ENCODE measurements around the gene HPD. TPM values are rescaled to one million over a fixed set of nuclear protein-coding genes. Genes with fewer than 3 reads are reported as not detected.
A peak's percentile ranks its signal among the peaks of the same experiment; 100 is the strongest.
"Not testable (repeated sequence)": the region's sequence is repeated elsewhere in the genome, so short reads cannot be mapped to it uniquely, and the experiment has no call there.

Gene HPD
- 2.3 and 3.7 TPM in 2 replicates for total RNA-seq (2014; rRNA removed; shearing (Covaris generic))

DNA sequence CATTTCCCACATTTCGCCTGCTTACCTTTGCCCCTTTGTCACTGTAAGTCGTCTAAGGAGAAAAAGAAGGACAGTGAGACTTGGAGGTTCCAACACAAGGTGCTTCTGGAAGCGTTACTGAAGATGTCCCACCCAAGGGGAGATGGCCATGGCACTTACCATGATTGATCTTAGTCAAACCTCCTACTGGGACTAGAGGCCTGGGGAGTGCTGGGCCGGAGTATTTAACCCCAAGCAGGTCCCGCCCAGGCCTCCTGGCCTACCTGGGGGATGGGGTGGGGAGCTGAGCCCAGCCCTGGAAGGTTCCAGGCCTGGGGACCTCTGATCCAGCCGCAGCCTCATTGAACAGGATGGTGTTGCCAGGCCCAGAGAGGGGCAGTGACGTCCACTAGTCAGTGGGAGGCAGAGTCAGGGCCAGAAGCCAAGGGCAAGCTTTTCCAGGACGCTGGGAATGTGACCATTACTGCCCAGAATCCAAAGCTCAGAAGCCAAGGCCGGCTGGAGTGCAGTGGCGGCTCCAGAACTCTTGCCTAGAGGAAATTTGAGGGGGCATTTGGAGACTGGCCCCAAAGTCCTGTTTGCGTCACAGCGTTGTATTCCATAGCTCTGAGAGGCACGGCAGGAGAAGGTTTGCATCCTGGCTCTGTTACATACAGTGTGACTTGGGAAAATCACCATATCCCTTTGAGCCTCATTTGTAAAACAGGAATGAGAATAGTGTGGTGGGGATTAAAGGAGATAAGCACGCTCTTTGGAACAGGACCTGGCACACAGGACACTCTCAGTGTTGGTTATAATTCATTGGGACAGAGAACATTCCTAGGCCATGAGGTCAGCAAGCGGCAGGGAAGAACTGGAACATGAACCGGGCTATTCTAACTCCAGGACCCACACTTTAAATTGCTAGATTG is at the start of gene HPD:
Gene HPD (minus strand): TSS at position 198 of the 911 bp plus-strand sequence. CDS start 36 bp downstream, at position 162.
- DNase-seq (ENCODE audit: low read depth) = peak; percentile 94

- peak; percentile 91 for DNase-seq (ENCODE audit: low read depth)
Observed at GRCh38 chr12:121905746-121906145, 47.1 kb upstream of the HPD start.

GRCh38 chr12:121903202-121903601 is 44.5 kb upstream of the HPD start:
- no peak for DNase-seq (ENCODE audit: low read depth)

- no peak for DNase-seq (ENCODE audit: low read depth)
Observed at GRCh38 chr12:121899590-121899989, 40.9 kb upstream of the HPD start.

GRCh38 chr12:121898287-121898686 is 39.6 kb upstream of the HPD start:
- no peak for DNase-seq (ENCODE audit: low read depth)

- peak; percentile 26 for DNase-seq (ENCODE audit: low read depth)
Observed at GRCh38 chr12:121894633-121895032, 36.0 kb upstream of the HPD start.

GRCh38 chr12:121893961-121894460 is 35.4 kb upstream of the HPD start:
- DNase-seq (ENCODE audit: low read depth) = peak; percentile 77

DNA sequence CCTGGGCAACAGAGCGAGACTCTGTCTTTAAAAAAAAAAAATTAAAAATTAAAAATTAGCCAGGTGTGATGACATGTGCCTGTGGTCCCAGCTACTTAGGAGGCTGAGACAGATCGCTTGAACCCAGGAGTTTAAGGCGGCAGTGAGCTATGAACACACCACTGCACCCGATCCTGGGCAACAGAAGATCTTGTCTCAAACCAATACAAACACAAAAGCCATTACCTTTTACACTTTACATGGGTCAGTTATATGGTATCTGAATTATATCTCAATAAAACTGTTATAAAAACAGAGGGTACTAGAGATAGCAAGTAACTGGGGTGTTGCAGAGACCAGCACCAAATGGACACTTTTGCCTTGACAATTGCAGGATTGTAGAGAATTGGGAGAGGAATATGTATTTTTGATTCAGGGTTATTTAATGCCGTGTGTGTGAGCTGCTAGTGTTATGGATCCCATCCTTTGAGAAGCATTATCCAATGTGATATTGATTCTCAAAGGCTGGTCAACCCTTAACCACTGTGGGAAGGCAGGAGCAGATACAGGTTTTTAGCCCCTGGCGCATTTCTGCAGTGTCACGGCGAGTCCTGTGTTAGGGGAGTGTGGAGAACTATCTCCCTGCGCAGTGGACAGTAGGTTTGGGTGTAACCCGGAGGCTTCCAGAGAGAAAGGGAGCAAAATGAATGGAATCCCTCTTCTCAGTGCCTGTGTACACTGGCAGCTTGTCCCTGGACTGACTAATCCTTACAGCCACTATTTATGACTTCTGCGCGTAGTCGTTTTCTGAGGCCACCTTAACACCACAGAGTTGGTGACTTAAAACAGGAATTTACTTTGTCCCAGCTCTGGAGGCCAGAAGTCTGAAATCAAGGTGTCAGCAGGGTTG is 34.3 kb upstream of the HPD start:
- no peak for DNase-seq (ENCODE audit: low read depth)

- not testable (repeated sequence) for DNase-seq (ENCODE audit: low read depth)
Observed at GRCh38 chr12:121889661-121890060, 31.0 kb upstream of the HPD start.

GRCh38 chr12:121889274-121889624 is 30.6 kb upstream of the HPD start:
- DNase-seq (ENCODE audit: low read depth) = no peak

DNA sequence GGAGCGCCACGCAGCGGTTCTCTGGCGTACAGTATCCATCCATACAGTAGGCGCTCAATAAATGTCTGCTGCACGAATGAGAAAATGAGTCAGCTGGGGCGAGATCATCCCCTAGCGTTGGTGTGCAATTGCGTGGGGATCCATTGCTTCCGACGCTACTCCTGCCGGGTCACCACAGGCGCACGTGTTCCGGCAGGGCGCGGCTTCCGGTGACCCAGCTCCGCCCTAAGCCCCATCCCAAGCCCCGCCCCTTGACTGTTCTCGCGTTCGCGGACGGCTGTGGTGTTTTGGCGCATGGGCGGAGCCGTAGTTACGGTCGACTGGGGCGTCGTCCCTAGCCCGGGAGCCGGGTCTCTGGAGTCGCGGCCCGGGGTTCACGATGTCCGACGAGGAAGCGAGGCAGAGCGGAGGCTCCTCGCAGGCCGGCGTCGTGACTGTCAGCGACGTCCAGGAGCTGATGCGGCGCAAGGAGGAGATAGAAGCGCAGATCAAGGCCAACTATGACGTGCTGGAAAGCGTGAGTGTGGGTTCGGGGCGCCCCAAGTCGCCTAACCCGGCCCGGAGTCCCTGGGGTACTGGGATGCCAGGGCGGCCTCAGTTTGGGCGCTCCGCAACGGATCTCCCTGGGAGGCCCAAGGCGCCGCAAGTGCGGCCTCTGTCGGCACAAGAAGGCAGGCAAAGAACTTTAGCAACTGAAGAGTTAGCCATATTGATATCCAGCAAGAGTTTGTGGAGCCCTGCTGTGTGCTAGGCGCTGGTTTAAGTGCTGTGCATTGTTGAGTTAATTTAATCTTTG is 30.0 kb upstream of the HPD start, which contains the start of gene PSMD9:
Gene PSMD9 (plus strand): TSS at position 313 of the 796 bp plus-strand sequence. CDS start 67 bp downstream, at position 380.
- DNase-seq (ENCODE audit: low read depth) = peak; percentile 94

GRCh38 chr12:121888083-121888477 is 29.4 kb upstream of the HPD start:
- no peak for DNase-seq (ENCODE audit: low read depth)

- DNase-seq (ENCODE audit: low read depth) = peak; percentile 48
Observed at GRCh38 chr12:121885129-121885528, 26.5 kb upstream of the HPD start.

DNA sequence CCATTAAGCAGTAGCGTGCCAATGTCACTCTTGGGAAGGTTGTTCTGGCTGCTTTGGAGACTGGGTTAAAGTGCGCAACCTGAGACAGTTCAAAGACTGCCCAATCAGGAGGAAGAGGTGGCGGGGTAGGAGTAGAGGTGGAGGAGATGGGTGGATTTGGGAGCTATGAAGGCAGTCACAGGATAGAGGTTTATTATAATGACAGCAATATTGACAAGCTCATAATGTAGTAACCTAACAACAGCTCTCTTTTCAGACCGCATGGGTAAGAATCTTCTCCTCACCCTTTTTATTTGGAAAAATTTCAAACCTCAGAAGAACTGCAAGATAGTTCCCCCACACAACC is 24.6 kb upstream of the HPD start:
- no peak for DNase-seq (ENCODE audit: low read depth)

DNA sequence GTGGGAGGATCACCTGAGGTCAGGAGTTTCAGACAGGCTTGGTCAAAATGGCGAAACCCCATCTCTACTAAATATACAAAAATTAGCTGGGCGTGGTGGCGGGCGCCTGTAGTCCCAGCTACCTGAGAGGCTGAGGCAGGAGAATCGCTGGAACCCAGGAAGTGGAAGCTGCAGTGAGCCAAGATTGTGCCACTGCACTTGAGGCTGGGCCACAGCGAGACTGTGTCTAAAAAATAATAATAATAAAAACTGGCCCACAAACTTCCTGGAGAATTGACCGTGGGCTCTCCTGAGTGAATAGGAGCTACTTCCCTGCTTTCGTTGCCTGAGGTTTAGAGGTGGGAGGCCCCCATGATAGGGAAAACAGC is 17.4 kb upstream of the HPD start:
- DNase-seq (ENCODE audit: low read depth) = not testable (repeated sequence)

DNA sequence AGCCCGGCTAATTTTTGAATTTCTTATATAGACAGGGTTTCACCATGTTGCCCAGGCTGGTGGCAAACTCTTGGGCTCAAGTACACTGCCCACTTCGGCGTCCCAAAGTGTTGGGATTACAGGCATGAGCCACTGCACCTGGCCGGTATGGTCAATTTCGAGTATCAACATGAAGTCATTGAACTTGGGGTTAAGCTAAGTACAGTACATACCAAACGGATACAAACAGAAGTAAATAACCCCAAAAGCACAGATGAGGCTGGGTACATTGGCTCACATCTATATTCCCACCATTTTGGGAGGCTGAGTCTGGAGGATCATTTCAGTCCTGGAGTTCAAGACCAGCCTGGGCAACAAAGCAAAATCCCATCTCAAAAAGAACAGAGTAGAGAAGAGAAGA is 16.9 kb upstream of the HPD start:
- no peak for DNase-seq (ENCODE audit: low read depth)

GRCh38 chr12:121874071-121874470 is 15.4 kb upstream of the HPD start:
- DNase-seq (ENCODE audit: low read depth) = no peak

DNA sequence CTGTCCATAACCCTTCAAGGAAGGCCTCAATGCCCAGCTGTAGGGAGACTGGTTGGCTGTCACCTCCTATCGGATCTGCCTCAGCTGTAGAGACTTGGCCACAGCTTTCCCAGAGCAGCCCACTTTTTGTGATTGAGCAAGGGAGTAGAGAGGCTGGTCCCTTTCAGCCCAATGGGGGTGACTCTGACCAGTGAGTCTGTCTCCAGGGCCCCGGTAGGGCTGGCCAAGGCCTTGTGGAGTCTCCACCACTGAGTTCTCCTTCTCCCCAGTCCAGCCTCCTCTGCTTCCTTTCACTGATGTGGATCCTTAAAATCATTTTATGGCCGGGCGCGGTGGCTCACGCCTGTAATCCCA is 14.5 kb upstream of the HPD start:
- DNase-seq (ENCODE audit: low read depth) = no peak

GRCh38 chr12:121872546-121873215 is 14.0 kb upstream of the HPD start:
- DNase-seq (ENCODE audit: low read depth) = peak; percentile 63

DNA sequence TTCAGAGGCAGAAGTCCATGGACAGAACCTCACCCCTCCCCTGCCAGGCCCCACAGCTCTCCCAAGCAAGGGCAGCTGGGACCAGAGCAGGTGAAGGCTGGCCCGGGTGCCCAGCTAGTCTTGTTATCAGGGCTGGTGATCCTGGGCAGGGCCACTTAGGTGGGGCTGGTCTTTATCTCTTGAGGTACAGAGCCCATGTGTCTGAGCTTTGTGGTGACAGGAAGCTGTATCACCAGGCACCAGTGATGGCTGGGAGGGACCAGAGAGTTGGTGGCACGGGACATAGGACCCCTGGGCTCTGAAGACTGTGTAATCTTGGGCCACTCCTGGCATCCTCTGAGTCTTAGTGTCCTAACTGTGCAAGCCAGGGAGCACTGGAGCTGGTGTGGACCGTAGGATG is 12.8 kb upstream of the HPD start:
- DNase-seq (ENCODE audit: low read depth) = no peak

GRCh38 chr12:121869229-121869628 is 10.6 kb upstream of the HPD start:
- DNase-seq (ENCODE audit: low read depth) = not testable (repeated sequence)

Data from M059J (cell line).